ENCODE data around the gene BBX.

Gene BBX

DNA sequence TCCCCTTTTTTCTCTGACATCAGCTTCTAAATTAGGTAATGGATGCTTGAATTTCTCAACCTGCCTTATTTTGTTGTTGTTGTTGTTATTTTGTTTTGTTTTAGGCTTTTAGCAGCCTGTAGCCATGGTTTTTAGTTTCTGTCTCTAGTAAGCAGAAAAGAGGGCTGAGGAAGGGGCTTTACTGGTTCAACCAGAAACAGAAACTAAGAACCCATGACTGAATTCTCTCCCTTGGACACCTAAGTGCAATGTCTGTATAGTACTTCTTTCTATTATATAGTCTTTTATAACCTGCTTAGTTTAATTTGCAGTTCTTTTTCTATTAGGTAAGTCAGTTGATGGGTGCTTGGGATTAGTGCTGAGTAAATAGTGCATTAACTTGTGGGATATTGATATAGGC is 129.0 kb downstream of the BBX start:
- TF ChIP-seq, protein P1, sequence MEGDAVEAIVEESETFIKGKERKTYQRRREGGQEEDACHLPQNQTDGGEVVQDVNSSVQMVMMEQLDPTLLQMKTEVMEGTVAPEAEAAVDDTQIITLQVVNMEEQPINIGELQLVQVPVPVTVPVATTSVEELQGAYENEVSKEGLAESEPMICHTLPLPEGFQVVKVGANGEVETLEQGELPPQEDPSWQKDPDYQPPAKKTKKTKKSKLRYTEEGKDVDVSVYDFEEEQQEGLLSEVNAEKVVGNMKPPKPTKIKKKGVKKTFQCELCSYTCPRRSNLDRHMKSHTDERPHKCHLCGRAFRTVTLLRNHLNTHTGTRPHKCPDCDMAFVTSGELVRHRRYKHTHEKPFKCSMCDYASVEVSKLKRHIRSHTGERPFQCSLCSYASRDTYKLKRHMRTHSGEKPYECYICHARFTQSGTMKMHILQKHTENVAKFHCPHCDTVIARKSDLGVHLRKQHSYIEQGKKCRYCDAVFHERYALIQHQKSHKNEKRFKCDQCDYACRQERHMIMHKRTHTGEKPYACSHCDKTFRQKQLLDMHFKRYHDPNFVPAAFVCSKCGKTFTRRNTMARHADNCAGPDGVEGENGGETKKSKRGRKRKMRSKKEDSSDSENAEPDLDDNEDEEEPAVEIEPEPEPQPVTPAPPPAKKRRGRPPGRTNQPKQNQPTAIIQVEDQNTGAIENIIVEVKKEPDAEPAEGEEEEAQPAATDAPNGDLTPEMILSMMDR (IDR thresholded peaks at IDR 0.05; ENCODE audit: borderline replicate concordance, control extremely low read depth, extremely low read depth, insufficient read depth, missing control alignments) = no peak
- no peak for DNase-seq (ENCODE audit: low spot score)
- in situ Hi-C loops (cut with MboI; ENCODE audit: low sequenced_read_pairs, unreplicated experiment) = no loop called here

DNA sequence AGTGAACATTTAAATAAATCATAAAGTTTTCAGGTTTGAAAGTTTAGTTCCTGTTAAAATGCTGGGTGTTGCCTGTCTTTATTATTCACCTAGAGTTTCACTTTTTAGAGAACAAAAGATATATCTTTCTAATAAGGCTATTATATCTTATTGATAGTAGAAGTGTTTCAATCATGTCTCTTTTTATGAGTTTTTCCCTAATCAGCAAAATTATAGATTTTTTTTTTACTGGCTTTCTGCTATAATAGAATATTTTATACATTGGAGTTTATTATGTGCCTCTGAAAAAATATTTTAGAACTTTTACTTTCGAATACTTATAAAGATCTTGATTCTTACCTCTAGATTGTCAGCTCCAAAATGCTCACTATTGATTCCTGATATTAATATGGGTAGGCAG is 131.5 kb downstream of the BBX start:
- in situ Hi-C loops (cut with MboI; ENCODE audit: low sequenced_read_pairs, unreplicated experiment) = no loop called here
- TF ChIP-seq, protein P1 (IDR thresholded peaks at IDR 0.05; ENCODE audit: borderline replicate concordance, control extremely low read depth, extremely low read depth, insufficient read depth, missing control alignments) = no peak
- no peak for DNase-seq (ENCODE audit: low spot score)

DNA sequence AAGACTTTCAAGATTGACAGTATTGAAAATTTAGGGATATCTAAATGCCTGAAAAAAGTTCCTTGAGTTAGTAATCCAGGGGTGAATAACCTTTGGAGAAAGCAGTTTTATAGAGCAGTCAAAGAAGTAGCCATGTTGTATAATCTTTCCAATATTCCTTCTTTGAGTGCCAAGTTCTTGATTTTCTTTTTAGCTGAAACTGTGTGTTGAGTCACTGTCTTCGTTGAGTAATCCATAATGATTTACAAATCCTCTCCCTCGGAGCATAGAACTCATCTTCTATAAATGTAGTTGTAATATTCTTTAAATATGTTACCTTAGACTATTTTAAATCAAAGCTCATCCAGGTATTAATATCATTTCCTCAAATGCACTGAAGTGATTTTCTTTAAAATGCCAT is 135.2 kb downstream of the BBX start:
- TF ChIP-seq, protein P1 (IDR thresholded peaks at IDR 0.05; ENCODE audit: borderline replicate concordance, control extremely low read depth, extremely low read depth, insufficient read depth, missing control alignments) = no peak
- DNase-seq (ENCODE audit: low spot score) = no peak
- in situ Hi-C loops (cut with MboI; ENCODE audit: low sequenced_read_pairs, unreplicated experiment) = no loop called here

DNA sequence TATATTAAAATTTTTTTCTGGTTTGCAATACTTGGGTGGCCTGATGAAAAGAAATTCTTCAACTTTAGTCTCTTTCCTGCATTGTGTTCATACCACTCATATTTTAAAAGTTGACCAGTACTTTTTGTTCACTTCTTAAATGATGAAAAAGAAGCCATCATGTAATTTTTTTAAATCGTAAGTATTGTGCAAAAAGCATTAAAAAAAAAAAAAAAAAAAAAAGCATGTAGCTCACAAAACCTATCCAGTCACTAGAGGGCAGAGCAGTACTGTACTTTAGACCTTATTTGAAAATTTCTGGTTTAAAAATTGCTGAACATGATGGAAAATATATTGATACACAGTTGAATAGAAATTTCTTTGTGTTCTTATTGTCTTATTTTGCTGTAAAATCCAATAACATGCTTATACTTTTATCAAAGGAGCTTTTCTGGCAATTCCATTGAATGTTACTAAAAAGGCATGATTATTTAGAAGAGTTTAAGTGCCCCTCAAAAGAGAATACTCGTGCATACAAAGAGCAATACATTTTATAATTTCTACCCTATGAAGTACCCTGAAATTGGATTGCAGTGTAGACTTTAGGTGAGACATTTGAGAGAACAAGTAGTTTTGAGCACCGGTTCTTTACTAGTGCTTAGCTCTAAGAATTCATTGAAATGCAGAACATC is 137.7 kb downstream of the BBX start:
- TF ChIP-seq, protein P1 (IDR thresholded peaks at IDR 0.05; ENCODE audit: borderline replicate concordance, control extremely low read depth, extremely low read depth, insufficient read depth, missing control alignments) = peak; percentile 19
- DNase-seq (ENCODE audit: low spot score) = no peak
- in situ Hi-C loops (cut with MboI; ENCODE audit: low sequenced_read_pairs, unreplicated experiment) = no loop called here

DNA sequence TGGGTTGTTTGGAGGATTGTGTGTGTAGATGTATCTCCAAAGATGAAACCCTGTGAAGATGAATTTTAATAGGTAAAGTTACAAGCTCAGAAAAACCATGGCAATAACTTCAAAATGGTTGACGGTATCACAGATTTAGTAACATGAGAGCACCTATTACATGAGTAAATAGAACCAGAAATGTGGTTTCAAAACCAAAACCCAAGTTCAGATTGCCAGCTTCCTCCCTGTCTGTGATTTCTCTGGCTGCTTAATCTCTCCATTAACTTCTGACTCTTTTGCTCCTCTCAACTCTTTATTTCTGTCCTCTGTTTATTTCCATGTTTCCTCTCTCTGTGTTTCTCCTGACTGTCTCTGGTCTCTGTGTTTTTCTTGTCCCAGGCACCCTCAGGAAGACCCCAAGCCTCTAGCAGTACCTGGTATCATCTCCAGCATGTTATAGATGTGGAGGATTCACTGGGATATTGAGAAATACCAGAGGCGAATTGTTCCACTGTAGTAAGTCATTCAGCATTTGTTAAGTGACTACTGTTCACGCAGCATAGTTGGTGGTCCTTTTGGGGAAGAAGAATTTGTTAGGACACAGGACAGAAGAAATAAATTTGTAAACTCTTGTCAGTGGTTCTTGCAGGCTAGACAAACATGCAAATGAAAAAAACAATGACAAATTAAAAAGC is 138.8 kb downstream of the BBX start:
- peak; percentile 13 for DNase-seq (ENCODE audit: low spot score)
- in situ Hi-C loops (cut with MboI; ENCODE audit: low sequenced_read_pairs, unreplicated experiment) = no loop called here
- TF ChIP-seq, protein P1 (IDR thresholded peaks at IDR 0.05; ENCODE audit: borderline replicate concordance, control extremely low read depth, extremely low read depth, insufficient read depth, missing control alignments) = no peak

DNA sequence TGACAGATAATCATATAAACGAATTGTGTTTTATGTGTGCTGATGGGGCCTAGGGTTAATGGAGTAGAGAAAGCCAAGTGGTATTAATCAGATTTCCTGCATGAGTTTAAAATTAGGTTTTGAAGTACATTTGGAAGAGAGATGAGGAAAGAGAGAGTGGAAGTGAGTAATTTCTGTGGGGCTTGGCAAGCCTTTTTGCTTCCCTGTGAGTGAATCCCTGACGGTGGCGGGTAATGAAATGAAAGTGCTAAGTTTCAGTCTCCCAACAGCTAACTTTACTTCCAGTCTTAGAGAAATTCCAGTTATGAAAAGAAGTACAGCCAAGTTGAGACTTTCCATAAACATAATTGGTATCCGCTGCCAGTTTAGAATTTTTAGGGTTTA is 139.4 kb downstream of the BBX start:
- in situ Hi-C loops (cut with MboI; ENCODE audit: low sequenced_read_pairs, unreplicated experiment) = no loop called here
- TF ChIP-seq, protein P1 (IDR thresholded peaks at IDR 0.05; ENCODE audit: borderline replicate concordance, control extremely low read depth, extremely low read depth, insufficient read depth, missing control alignments) = no peak
- no peak for DNase-seq (ENCODE audit: low spot score)

All from GM13976 (cell line).